HepG2 (cell line): Measurements from ENCODE around the gene LARP4. TPM values are rescaled to one million over a fixed set of nuclear protein-coding genes. Genes with fewer than 3 reads are reported as not detected.

Experiments used
- CREBL2 ChIP-seq: sonication (generic); formaldehyde crosslinking; IDR thresholded peaks from 2 replicates; pipeline ENCODE4 v1.8.1; 2023; ENCODE audit warnings: missing genetic modification reagents, mild to moderate bottlenecking, borderline replicate concordance
- IRX3 ChIP-seq: sonication (generic); formaldehyde crosslinking; IDR thresholded peaks from 2 replicates; pipeline ENCODE4 v1.8.1; 2023; ENCODE audit warnings: mild to moderate bottlenecking, low read depth, missing genetic modification reagents, borderline replicate concordance
- MTA1 ChIP-seq: sonication (generic); formaldehyde crosslinking; IDR thresholded peaks from 2 replicates; pipeline ENCODE4 v1.4.0; 2020; ENCODE audit warnings: missing genetic modification reagents, mild to moderate bottlenecking, borderline replicate concordance
- NCOA2 ChIP-seq: sonication (generic); formaldehyde crosslinking; IDR thresholded peaks from 2 replicates; pipeline ENCODE4 v1.8.0; 2022; ENCODE audit warnings: inconsistent platforms
- ZBTB26 ChIP-seq: IDR thresholded peaks from 2 replicates; pipeline ENCODE4 v1.6.1; 2016; ENCODE audit warnings: missing compliant biosample characterization, missing genetic modification reagents, borderline replicate concordance
- polyA plus RNA-seq, 8 experiments: library from polyadenylated mRNA; depleted of rRNA in 3 of 8; stranded (reverse) in 7 of 8; unstranded in 1 of 8; fragments of >200 nt; fragmentation: Illumina TruSeq in 4 of 8; extraction: Trizol in 4 of 8; gene quantifications; 2 replicates each; pipeline versions ENCODE4 v1.2.1 to v1.2.3, GENCODE V29; 2011 to 2016; ENCODE audit warnings: low read depth in 4 of 8, missing spikeins in 1 of 8, mixed read lengths in 1 of 8; ENCODE audit not compliant: insufficient read depth in 1 of 8
- total RNA-seq, 5 experiments: library from RNA; depleted of rRNA; stranded (reverse); fragments of >200 nt; fragmentation: Illumina TruSeq; extraction: Trizol; gene quantifications; 2 replicates each; pipeline ENCODE4 v1.2.3, GENCODE V29; 2016; ENCODE audit warnings: low read depth in 1 of 5
- TF ChIP-seq, protein P1 (sequence below): IDR thresholded peaks from 2 replicates; pipeline ENCODE4 v1.6.1; 2016
- TF ChIP-seq, protein P2 (sequence below): sonication (generic); formaldehyde crosslinking; IDR thresholded peaks from 2 replicates; pipeline ENCODE4 v1.5.0; 2020; ENCODE audit warnings: mild to moderate bottlenecking, missing genetic modification reagents, borderline replicate concordance

The LARP4 gene
- total and polyA plus RNA-seq, 2 of the 13 experiments (the other 11 are each of a cell fraction or from before 2014, with no cell fraction given): 16.4 to 42.7 TPM

DNA sequence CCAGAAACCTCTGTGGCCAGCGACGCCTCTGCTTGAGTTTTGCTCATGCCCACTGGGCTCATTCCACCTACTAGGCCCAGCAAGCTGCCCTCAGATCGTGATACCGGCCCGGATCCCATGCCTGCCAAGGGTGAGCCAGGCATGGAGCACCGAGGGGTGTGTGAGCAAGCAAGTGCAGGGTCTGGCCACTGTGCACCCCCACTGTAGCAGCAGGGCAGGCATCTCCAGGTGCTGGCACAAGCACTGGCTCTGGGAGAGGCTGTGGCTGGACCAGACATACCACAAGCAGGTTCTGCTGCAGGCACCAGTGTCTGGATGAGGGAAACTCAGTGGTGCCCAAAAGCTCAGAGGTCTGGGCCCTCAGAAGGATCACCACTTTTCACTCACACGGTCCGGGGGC is 24.9 kb upstream of the LARP4 start (continued):
- no peak for TF ChIP-seq ZBTB26 (CRISPR knock-in tag)
- no peak for TF ChIP-seq NCOA2 (CRISPR knock-in tag)
- TF ChIP-seq, protein P1, sequence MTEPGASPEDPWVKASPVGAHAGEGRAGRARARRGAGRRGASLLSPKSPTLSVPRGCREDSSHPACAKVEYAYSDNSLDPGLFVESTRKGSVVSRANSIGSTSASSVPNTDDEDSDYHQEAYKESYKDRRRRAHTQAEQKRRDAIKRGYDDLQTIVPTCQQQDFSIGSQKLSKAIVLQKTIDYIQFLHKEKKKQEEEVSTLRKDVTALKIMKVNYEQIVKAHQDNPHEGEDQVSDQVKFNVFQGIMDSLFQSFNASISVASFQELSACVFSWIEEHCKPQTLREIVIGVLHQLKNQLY (CRISPR knock-in tag): no peak
- TF ChIP-seq, protein P2, sequence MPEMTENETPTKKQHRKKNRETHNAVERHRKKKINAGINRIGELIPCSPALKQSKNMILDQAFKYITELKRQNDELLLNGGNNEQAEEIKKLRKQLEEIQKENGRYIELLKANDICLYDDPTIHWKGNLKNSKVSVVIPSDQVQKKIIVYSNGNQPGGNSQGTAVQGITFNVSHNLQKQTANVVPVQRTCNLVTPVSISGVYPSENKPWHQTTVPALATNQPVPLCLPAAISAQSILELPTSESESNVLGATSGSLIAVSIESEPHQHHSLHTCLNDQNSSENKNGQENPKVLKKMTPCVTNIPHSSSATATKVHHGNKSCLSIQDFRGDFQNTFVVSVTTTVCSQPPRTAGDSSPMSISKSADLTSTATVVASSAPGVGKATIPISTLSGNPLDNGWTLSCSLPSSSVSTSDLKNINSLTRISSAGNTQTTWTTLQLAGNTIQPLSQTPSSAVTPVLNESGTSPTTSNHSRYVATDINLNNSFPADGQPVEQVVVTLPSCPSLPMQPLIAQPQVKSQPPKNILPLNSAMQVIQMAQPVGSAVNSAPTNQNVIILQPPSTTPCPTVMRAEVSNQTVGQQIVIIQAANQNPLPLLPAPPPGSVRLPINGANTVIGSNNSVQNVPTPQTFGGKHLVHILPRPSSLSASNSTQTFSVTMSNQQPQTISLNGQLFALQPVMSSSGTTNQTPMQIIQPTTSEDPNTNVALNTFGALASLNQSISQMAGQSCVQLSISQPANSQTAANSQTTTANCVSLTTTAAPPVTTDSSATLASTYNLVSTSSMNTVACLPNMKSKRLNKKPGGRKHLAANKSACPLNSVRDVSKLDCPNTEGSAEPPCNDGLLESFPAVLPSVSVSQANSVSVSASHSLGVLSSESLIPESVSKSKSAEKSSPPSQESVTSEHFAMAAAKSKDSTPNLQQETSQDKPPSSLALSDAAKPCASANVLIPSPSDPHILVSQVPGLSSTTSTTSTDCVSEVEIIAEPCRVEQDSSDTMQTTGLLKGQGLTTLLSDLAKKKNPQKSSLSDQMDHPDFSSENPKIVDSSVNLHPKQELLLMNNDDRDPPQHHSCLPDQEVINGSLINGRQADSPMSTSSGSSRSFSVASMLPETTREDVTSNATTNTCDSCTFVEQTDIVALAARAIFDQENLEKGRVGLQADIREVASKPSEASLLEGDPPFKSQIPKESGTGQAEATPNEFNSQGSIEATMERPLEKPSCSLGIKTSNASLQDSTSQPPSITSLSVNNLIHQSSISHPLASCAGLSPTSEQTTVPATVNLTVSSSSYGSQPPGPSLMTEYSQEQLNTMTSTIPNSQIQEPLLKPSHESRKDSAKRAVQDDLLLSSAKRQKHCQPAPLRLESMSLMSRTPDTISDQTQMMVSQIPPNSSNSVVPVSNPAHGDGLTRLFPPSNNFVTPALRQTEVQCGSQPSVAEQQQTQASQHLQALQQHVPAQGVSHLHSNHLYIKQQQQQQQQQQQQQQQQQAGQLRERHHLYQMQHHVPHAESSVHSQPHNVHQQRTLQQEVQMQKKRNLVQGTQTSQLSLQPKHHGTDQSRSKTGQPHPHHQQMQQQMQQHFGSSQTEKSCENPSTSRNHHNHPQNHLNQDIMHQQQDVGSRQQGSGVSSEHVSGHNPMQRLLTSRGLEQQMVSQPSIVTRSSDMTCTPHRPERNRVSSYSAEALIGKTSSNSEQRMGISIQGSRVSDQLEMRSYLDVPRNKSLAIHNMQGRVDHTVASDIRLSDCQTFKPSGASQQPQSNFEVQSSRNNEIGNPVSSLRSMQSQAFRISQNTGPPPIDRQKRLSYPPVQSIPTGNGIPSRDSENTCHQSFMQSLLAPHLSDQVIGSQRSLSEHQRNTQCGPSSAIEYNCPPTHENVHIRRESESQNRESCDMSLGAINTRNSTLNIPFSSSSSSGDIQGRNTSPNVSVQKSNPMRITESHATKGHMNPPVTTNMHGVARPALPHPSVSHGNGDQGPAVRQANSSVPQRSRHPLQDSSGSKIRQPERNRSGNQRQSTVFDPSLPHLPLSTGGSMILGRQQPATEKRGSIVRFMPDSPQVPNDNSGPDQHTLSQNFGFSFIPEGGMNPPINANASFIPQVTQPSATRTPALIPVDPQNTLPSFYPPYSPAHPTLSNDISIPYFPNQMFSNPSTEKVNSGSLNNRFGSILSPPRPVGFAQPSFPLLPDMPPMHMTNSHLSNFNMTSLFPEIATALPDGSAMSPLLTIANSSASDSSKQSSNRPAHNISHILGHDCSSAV (CRISPR knock-in tag): no peak
- TF ChIP-seq CREBL2 (CRISPR knock-in tag): no peak
- TF ChIP-seq MTA1: no peak
- no peak for TF ChIP-seq IRX3 (CRISPR knock-in tag)
